HCT116 (cell line): Measurements from ENCODE around the gene XPO1.
A peak's percentile ranks its signal among the peaks of the same experiment; 100 is the strongest.

Source experiments
- CBX3 ChIP-seq: IDR thresholded peaks from 2 replicates; pipeline ENCODE4 v1.6.1; 2012; ENCODE audit warnings: low read depth
- EZH2 ChIP-seq: fragments of 200-600 bp; sonication (generic); IDR thresholded peaks from 2 replicates; pipeline ENCODE4 v1.6.1; 2017; ENCODE audit warnings: antibody characterized with exemption, mixed run types
- POLR2A ChIP-seq: IDR thresholded peaks from 2 replicates; pipeline ENCODE4 v1.7.0; 2011; ENCODE audit warnings: borderline replicate concordance; ENCODE audit not compliant: insufficient read depth, insufficient read length; ENCODE audit errors: extremely low read depth
- POLR2AphosphoS5 ChIP-seq: IDR thresholded peaks from 2 replicates; pipeline ENCODE4 v1.6.1; 2011; ENCODE audit warnings: mild to moderate bottlenecking, low read depth, low read length, moderate library complexity
- RAD21 ChIP-seq: IDR thresholded peaks from 2 replicates; pipeline ENCODE4 v1.6.1; 2012; ENCODE audit warnings: low read depth, mild to moderate bottlenecking
- SIN3A ChIP-seq: IDR thresholded peaks from 2 replicates; pipeline ENCODE4 v1.6.1; 2012; ENCODE audit warnings: low read depth
- SP1 ChIP-seq: IDR thresholded peaks from 2 replicates; pipeline ENCODE4 v1.6.1; 2012; ENCODE audit warnings: low read depth
- TCF7L2 ChIP-seq: IDR thresholded peaks from 2 replicates; pipeline ENCODE4 v1.7.0; 2011; ENCODE audit warnings: borderline replicate concordance, inconsistent platforms; ENCODE audit not compliant: insufficient read depth, insufficient read length; ENCODE audit errors: extremely low read depth
- ZFX ChIP-seq: fragments of 450-650 bp; IDR thresholded peaks from 2 replicates; pipeline ENCODE4 v1.6.1; 2017
- TF ChIP-seq, protein P1 (sequence below), 3 experiments: fragments of 200-600 bp in 1 of 3; sonication (generic) in 1 of 3; IDR thresholded peaks in 2 of 3; conservative IDR thresholded peaks in 1 of 3; 2 replicates each; pipeline ENCODE4 v1.5.1; 2012 to 2017; ENCODE audit warnings: low read depth in 2 of 3, low read length in 2 of 3, antibody characterized with exemption in 1 of 3, borderline replicate concordance in 1 of 3, control low read depth in 1 of 3, mild to moderate bottlenecking in 1 of 3, mixed read lengths in 1 of 3, mixed run types in 1 of 3, moderate library complexity in 1 of 3; ENCODE audit not compliant: insufficient read depth in 1 of 3
- TF ChIP-seq, protein P2 (sequence below): IDR thresholded peaks from 2 replicates; pipeline ENCODE4 v1.6.1; 2012; ENCODE audit warnings: low read depth
- TF ChIP-seq, protein P3 (sequence below): IDR thresholded peaks from 2 replicates; pipeline ENCODE4 v1.6.1; 2012

DNA sequence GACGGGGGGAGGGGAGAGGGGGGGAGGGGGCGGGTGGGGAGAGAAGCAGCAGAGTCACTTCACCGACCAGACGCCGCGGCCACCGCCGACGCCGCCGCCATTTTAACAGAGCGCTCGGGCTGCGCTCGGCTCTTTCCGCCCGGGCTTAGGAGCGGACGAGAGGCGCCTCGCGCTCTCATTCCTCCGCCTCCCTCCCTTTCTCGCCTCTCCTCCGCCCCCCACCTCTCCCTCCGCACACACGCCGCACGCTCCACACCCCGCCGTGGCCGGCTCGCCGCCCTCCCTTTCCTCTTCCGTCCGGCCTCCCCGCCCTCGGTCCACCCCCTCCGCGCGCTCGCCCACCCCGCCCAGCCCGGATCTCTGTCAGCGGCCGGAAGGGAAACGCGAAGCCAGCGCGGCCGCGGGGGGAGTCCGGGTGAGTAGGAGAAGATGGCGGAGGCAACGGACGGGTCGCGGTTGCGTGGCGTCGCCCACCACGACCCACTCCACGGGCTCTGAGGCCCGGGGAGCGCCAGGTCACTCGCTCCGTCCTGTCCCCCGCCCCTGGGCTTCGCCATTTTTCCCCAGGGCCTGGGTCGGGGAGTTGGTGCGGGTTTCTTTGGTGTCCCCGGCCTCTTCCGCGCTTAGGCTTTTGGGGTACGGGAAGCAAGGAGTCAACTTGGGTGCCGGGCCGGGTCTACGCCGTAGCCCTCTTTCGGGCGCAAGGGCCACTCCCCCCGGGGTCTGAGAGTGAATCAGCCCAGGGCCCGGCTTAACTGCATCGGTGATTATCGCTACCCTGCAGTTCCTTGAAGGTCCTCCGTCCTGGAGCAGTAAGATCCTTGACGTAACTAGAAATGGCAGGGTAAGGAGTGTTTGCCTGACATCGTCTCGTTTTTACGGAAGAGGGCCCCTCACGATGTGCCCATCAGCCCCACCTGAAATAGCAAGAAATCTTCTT, 66.9 kb downstream of the XPO1 start, which contains the start of gene USP34:
- TF ChIP-seq, protein P1, sequence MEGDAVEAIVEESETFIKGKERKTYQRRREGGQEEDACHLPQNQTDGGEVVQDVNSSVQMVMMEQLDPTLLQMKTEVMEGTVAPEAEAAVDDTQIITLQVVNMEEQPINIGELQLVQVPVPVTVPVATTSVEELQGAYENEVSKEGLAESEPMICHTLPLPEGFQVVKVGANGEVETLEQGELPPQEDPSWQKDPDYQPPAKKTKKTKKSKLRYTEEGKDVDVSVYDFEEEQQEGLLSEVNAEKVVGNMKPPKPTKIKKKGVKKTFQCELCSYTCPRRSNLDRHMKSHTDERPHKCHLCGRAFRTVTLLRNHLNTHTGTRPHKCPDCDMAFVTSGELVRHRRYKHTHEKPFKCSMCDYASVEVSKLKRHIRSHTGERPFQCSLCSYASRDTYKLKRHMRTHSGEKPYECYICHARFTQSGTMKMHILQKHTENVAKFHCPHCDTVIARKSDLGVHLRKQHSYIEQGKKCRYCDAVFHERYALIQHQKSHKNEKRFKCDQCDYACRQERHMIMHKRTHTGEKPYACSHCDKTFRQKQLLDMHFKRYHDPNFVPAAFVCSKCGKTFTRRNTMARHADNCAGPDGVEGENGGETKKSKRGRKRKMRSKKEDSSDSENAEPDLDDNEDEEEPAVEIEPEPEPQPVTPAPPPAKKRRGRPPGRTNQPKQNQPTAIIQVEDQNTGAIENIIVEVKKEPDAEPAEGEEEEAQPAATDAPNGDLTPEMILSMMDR (IDR thresholded peaks at IDR 0.05 in 2 of 3, conservative IDR thresholded peaks at IDR 0.05 in 1 of 3; ENCODE audit: borderline replicate concordance in 1 of 3, insufficient read depth in 1 of 3, low read depth in 2 of 3, low read length in 2 of 3) = no peak
- TF ChIP-seq POLR2A = peak; percentile 23
- peak; percentile 44 for TF ChIP-seq SP1
- TF ChIP-seq, protein P2, sequence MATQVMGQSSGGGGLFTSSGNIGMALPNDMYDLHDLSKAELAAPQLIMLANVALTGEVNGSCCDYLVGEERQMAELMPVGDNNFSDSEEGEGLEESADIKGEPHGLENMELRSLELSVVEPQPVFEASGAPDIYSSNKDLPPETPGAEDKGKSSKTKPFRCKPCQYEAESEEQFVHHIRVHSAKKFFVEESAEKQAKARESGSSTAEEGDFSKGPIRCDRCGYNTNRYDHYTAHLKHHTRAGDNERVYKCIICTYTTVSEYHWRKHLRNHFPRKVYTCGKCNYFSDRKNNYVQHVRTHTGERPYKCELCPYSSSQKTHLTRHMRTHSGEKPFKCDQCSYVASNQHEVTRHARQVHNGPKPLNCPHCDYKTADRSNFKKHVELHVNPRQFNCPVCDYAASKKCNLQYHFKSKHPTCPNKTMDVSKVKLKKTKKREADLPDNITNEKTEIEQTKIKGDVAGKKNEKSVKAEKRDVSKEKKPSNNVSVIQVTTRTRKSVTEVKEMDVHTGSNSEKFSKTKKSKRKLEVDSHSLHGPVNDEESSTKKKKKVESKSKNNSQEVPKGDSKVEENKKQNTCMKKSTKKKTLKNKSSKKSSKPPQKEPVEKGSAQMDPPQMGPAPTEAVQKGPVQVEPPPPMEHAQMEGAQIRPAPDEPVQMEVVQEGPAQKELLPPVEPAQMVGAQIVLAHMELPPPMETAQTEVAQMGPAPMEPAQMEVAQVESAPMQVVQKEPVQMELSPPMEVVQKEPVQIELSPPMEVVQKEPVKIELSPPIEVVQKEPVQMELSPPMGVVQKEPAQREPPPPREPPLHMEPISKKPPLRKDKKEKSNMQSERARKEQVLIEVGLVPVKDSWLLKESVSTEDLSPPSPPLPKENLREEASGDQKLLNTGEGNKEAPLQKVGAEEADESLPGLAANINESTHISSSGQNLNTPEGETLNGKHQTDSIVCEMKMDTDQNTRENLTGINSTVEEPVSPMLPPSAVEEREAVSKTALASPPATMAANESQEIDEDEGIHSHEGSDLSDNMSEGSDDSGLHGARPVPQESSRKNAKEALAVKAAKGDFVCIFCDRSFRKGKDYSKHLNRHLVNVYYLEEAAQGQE = no peak
- no peak for TF ChIP-seq RAD21
- TF ChIP-seq SIN3A = peak; percentile 68
- no peak for TF ChIP-seq EZH2
- no peak for TF ChIP-seq CBX3
- peak; percentile 64 for TF ChIP-seq ZFX
- TF ChIP-seq, protein P3, sequence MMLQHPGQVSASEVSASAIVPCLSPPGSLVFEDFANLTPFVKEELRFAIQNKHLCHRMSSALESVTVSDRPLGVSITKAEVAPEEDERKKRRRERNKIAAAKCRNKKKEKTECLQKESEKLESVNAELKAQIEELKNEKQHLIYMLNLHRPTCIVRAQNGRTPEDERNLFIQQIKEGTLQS = no peak
- peak; percentile 8 for TF ChIP-seq TCF7L2
- TF ChIP-seq POLR2AphosphoS5 = peak; percentile 84
